HG03575 (cell line): ENCODE results near the gene KIAA0753.
"Not testable (repeated sequence)": the region's sequence is repeated elsewhere in the genome, so short reads cannot be mapped to it uniquely, and the experiment has no call there.

Source experiments
- ATAC-seq: cut with Tn5 transposase; IDR thresholded peaks from one replicate; pipeline ENCODE4 v1.9.1; 2021; ENCODE audit not compliant: unreplicated experiment, insufficient number of reproducible peaks, low FRiP score; ENCODE audit errors: extremely low read depth

Gene KIAA0753

GRCh38 chr17:6670571-6670970 lies 30.1 kb upstream of the KIAA0753 start:
- ATAC-seq = no peak

DNA sequence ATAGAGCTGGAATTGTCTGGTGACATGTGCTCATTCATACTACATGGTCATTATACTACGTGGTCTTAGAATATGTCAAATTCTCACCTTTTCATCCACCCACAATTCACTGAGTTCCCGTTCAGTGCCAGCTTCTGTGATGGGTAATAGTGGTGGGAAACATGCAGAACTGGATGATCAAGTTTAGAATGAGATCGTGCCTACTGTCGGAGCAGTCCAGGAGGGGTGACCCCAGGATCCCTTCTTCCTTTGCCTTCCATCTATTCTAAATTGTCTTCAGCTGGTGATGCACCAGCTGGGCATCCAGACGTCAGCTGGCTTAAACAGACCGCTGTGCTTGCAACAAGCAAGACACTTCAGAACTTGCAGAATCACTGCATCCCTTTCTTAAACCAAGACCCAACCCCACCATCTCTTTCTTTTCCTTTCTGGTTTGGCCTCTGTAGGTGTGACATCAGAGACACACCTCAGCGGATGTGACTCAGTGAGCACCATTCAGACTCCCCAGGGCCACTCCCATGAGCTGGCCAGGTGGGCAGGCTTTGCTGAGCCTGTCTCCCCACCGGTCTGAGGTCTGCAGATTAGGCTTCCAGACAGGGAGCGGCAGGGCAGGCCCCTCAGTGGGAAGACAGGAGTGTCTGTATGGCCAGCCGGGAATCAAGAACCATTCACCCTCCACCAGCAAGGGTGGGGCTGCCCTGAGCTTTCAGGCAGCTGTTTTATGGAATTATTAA lies 29.1 kb upstream of the KIAA0753 start:
- no peak for ATAC-seq

GRCh38 chr17:6668727-6669425 lies 28.4 kb upstream of the KIAA0753 start:
- ATAC-seq = no peak

DNA sequence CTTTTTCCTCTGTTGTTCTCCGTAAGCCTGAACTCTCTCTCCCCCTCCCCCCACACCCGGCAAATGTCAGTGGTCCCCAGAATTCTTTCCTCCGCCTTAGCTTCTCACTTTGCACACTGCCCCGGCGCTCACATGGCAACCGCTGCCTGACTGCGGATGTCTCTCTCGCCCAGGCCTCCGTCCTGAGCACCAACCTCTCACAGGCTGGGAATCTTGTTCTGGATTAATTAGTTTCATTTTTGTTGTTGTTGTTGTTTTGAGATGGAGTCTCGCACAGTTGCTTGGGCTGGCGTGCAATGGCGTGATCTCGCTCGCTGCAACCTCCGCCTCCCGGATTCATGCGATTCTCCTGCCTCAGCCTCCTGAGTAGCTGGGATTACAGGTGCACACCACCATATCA lies 27.7 kb upstream of the KIAA0753 start:
- no peak for ATAC-seq

GRCh38 chr17:6667516-6667915 lies 27.0 kb upstream of the KIAA0753 start:
- no peak for ATAC-seq

DNA sequence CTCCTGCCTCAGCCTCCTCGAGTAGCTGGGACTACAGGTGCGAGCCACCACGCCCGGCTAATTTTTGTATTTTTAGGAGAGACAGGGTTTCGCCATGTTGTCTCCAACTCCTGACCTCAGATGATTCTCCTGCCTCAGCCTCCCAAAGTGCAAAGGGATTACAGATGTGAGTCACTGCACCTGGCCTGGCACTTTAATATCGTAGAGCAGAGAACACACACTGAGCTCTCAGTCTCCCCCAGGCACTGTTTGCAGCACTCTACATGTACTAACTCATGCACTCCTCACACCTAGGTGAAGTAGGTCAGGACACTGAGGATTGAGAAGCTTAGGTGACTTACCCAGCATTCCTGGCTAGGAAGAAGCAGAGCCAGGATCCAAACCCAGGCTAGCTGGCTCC lies 26.0 kb upstream of the KIAA0753 start:
- ATAC-seq = no peak

GRCh38 chr17:6666077-6666521 lies 25.6 kb upstream of the KIAA0753 start:
- no peak for ATAC-seq

- ATAC-seq = not testable (repeated sequence)
Measured at GRCh38 chr17:6663200-6663599, 22.7 kb upstream of the KIAA0753 start.

- ATAC-seq = no peak
Measured at GRCh38 chr17:6661464-6661848, 20.9 kb upstream of the KIAA0753 start.

DNA sequence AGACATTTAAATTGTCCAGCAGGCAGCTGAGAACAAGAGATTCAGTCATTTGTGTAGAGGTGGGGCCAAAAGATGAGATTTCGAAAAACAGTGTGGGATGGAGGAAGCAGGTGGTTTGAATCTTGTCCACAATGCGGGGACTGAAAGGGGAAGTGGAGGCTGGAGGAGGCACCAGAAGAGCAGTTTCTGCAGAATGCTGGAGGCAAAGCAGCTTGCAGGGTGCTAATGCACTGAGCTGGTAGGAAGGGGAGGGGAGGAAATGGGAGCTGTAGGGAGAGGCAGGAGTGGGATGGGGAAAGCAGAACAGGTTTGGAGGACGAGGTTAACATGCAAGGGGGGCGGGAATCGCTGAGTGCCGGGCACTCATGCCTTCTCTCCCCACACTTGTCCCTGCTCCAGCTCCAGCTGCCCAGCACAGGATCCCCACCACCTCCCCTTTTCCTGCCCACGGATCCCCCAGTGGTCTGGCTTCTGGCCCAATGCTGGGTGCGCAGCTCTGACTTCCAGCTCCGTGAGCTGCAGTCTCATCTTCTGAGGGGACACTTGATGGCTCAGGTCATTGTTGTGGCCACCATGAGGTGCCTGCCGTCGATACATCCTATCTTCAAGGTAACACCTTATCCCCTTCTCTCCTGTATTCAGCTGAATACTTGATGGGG lies 20.4 kb upstream of the KIAA0753 start:
- ATAC-seq = no peak

DNA sequence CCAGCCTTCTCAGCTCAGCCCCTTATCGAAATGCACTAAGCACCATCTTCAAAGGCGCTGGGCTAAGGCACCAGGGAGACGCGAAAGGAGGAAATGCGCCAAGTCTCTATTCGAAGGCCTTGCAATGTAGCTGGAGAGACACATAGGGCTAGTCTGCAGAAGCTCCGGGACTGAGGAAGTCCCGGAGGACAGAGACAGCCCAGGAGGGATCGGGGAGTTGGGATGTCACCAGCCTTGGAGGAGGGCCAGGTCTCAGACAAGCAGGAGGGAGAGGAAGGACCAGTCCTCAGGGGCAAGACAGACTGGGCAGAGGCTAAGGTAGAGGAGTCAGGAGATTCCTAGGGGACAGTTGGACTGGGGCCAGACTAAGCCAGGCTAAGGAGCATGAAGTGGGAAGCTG lies 19.6 kb upstream of the KIAA0753 start:
- no peak for ATAC-seq

- ATAC-seq = not testable (repeated sequence)
Measured at GRCh38 chr17:6658411-6658810, 17.9 kb upstream of the KIAA0753 start.

DNA sequence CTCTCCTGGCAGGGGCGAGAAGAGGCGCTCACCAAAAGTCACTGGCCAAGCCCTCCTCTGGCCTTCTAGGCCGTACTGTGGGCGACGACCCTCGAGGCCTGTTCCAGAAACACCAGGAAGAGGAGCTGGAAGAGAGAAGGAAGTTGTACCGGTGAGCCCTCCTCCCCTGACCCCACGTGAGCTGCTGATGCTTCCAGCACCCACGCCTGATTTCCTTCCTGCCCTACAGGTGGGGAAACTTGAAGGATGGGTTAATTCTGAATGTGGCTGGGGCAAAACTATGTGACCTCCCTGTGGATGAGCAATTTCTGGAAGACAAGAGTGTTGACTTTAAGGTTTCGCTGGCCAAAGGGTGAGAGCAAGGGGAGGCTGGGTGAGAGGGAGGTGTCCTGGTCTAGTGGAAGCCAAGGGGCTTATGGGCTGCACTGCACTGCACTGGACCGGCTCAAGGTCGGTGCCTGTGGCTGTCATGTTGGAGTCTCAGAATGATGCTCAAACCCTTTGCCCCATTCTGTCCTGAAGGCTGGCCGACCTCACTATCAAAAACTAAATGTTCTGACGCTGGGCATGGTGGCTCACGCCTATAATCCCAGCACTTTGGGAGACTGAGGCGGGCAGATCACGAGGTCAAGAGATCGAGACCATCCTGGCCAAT lies 17.2 kb upstream of the KIAA0753 start:
- ATAC-seq = no peak

GRCh38 chr17:6656797-6657632 lies 16.5 kb upstream of the KIAA0753 start:
- not testable (repeated sequence) for ATAC-seq

- not testable (repeated sequence) for ATAC-seq
Measured at GRCh38 chr17:6655732-6656361, 15.3 kb upstream of the KIAA0753 start.

DNA sequence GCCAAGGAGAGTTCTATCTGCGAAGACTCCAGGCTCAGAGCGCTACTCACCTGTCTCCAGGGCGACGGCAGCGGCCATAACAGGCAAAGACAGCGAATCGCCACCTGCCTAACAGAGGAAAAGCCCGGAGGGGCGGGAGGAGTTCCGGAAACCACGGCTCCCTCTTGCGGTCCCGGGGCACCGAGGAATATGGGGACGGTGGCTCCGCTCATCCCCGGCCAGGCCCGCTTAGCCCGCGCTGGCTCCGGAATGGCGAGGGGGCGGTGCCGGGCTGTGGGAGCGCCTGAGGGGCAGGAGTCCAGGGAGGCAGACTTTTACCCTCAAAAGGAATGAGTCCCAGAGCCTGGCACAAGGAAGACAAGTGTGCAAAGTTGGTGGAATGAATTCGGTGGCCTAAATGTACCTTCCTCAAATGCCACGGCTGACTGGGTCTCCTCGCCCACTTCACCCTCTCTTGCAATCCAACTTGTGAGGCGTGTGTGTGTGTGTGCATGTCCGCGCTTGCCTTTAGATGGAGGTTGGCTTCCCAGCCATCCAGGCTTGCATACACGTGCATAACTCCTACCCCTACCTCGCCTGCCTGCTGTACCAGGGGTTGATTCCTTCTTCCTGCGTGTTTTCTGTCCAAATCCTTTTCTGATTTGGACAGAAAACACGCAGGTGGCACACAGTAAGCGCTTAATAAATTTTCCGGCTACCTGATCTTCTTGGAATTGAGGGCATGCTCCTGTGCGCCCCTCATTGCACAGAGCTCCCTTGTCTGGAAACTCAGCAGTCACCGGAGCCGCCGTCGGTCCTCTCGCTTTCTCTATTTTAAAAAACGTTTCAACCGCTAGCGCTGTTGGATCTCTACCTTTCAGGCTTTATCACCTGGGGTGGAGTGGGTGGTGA lies 14.6 kb upstream of the KIAA0753 start:
- ATAC-seq = no peak

- ATAC-seq = no peak
Measured at GRCh38 chr17:6651919-6652452, 11.5 kb upstream of the KIAA0753 start.
